DND-41 (cell line): ENCODE results near the gene HSPA1A.

ENCODE experiments used
- ATAC-seq: fragments of 200-7000 bp; cut with Tn5 transposase; 3 replicates; pipeline ENCODE4 v1.9.1; 2021; ENCODE audit warnings: low read depth; ENCODE audit not compliant: insufficient read depth
- DNase-seq: peaks from one replicate; pipeline ENCODE4 v3.0.0-alpha.2; 2020
- H2AFZ ChIP-seq: 2 replicates; pipeline ENCODE4 v1.6.0; 2012; ENCODE audit warnings: low read depth, low read length
- H3K27ac ChIP-seq: 2 replicates; pipeline ENCODE4 v1.5.1; 2012; ENCODE audit warnings: low read length, inconsistent platforms
- H3K27me3 ChIP-seq: fragments of 200-600 bp; sonication (generic); 2 replicates; pipeline ENCODE4 v1.6.0; 2012; ENCODE audit warnings: low read length, mild to moderate bottlenecking, inconsistent platforms; ENCODE audit not compliant: insufficient read depth, poor library complexity
- H3K36me3 ChIP-seq: 2 replicates; pipeline ENCODE4 v1.5.1; 2012; ENCODE audit warnings: low read length, inconsistent platforms; ENCODE audit not compliant: insufficient read depth
- H3K4me1 ChIP-seq: 2 replicates; pipeline ENCODE4 v1.5.1; 2012; ENCODE audit warnings: mild to moderate bottlenecking, low read length; ENCODE audit not compliant: insufficient read depth
- H3K4me2 ChIP-seq: 2 replicates; pipeline ENCODE4 v1.6.0; 2012; ENCODE audit warnings: mild to moderate bottlenecking, moderate library complexity, low read length, inconsistent platforms; ENCODE audit not compliant: insufficient read depth
- H3K4me3 ChIP-seq, 2 experiments: fragments of 200-600 bp in 1 of 2; shearing (Covaris generic) in 1 of 2; 2 replicates each; pipeline ENCODE4 v1.5.1; 2012 to 2016; ENCODE audit warnings: inconsistent platforms in 2 of 2, low read length in 2 of 2, mild to moderate bottlenecking in 2 of 2, low read depth in 1 of 2, moderate library complexity in 1 of 2
- H3K79me2 ChIP-seq: 2 replicates; pipeline ENCODE4 v1.6.0; 2012; ENCODE audit warnings: low read length, inconsistent platforms; ENCODE audit not compliant: insufficient read depth
- H3K9ac ChIP-seq: 2 replicates; pipeline ENCODE4 v1.6.0; 2012; ENCODE audit warnings: low read depth, mild to moderate bottlenecking, inconsistent platforms, low read length, moderate library complexity
- H3K9me3 ChIP-seq: 2 replicates; pipeline ENCODE4 v1.5.1; 2012; ENCODE audit warnings: low read length, moderate library complexity, mild to moderate bottlenecking, inconsistent platforms; ENCODE audit not compliant: insufficient read depth, severe bottlenecking
- H4K20me1 ChIP-seq: 2 replicates; pipeline ENCODE4 v1.6.0; 2012; ENCODE audit warnings: low read length; ENCODE audit not compliant: insufficient read depth
- EZH2 ChIP-seq: IDR thresholded peaks from 3 replicates; pipeline ENCODE4 v1.6.1; 2012; ENCODE audit warnings: borderline replicate concordance, low read depth, mild to moderate bottlenecking, moderate library complexity, low read length, inconsistent platforms; ENCODE audit not compliant: severe bottlenecking
- TF ChIP-seq, protein P1 (sequence below): IDR thresholded peaks from 2 replicates; pipeline ENCODE4 v1.5.1; 2012; ENCODE audit warnings: borderline replicate concordance, low read length, moderate library complexity, mild to moderate bottlenecking; ENCODE audit not compliant: poor library complexity, severe bottlenecking; ENCODE audit errors: extremely low read depth

The HSPA1A gene

DNA sequence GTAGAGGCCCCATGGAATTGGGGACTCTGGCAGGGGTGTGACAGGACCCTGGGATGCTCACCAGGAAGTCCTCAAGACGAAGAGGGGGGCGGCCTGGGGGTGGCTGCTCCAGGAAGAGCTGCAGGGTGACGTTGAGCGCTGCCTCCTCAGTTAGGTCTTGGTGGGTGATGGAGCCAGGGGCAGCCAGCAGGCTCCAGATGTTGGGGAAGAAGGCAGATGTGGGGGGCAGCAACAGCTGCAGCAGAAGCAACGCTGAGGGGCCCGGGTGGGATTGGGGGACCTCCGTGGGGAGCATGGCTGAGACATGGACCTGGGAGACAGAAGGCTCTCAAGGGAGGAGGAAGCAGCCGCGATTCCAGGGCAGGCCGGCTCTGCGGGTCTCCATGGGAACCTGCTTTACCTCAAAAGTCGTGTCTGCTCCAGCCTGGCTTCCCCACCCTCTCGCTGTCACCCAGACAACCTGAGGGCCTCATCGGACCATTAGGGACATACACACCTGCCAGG is 38.8 kb upstream of the HSPA1A start:
- peaks cover 41% of the 10 kb centered on the region for H3K36me3 ChIP-seq
- H3K9ac ChIP-seq: no peak overlapping the region
- H3K27ac ChIP-seq: no peak overlapping the region
- H3K79me2 ChIP-seq: no peaks in the 10 kb centered on the region
- peaks cover 5% of the 10 kb centered on the region; the same call in 1 of the 2 replicates for H4K20me1 ChIP-seq
- H3K4me2 ChIP-seq: no peak overlapping the region
- TF ChIP-seq, protein P1, sequence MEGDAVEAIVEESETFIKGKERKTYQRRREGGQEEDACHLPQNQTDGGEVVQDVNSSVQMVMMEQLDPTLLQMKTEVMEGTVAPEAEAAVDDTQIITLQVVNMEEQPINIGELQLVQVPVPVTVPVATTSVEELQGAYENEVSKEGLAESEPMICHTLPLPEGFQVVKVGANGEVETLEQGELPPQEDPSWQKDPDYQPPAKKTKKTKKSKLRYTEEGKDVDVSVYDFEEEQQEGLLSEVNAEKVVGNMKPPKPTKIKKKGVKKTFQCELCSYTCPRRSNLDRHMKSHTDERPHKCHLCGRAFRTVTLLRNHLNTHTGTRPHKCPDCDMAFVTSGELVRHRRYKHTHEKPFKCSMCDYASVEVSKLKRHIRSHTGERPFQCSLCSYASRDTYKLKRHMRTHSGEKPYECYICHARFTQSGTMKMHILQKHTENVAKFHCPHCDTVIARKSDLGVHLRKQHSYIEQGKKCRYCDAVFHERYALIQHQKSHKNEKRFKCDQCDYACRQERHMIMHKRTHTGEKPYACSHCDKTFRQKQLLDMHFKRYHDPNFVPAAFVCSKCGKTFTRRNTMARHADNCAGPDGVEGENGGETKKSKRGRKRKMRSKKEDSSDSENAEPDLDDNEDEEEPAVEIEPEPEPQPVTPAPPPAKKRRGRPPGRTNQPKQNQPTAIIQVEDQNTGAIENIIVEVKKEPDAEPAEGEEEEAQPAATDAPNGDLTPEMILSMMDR: no peak
- TF ChIP-seq EZH2: no peak
- H3K4me3 ChIP-seq: no peak overlapping the region
- ATAC-seq (peak; percentile 3; the same call in 1 of the 3 replicates), DNase-seq (no peak)
- H3K4me1 ChIP-seq: peaks cover 16% of the 10 kb centered on the region
- no peak overlapping the region for H2AFZ ChIP-seq
- no peaks in the 10 kb centered on the region for H3K9me3 ChIP-seq
- H3K27me3 ChIP-seq: no peaks in the 10 kb centered on the region

DNA sequence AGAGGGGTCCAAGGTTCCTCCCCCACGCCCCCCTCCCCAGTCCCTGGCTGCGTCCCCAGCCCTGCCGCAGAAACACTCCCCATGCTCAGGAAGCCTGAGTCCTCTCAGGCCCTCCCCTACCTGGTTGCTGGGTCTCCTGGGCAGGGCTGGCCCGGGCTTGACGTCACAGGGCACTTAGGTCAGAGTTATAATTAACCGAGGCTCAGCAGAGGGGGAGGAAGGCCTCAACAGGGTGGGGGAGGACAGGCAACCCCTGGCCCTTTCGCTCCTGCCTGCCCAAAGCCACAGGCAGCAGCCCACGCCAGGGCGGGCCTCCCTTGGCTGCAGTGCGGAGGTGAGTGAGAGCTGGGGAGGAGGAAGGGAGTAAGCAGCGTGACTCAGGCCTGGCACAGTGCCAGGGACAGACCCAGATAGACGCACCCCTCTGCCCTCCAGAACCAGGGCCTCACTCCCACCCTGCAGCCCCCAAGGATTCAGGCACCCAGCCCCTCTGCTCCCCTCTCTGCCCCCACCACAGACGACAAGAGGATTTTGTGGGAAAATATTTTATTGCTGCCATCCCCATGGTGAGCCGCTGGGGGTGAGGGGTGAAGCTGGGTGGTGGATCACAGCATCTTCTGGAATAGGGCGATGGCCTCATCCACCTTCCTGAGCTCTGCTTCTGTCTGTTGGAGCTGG is 38.2 kb upstream of the HSPA1A start, which contains the start of gene VWA7:
Gene VWA7, minus strand, starts transcription at position 340 of the 678 bp plus-strand sequence. CDS start 549 bp downstream, outside the sequence.
- no peak within 1 kb of the TSS for H3K4me2 ChIP-seq
- H3K27me3 ChIP-seq: no peaks in the 10 kb centered on the region
- H2AFZ ChIP-seq: no peak within 1 kb of the TSS
- DNase-seq (no peak), ATAC-seq (peak; percentile 25; the same call in 2 of the 3 replicates)
- no peak within 1 kb of the TSS for H3K4me3 ChIP-seq
- no peaks in the 10 kb centered on the region for H3K79me2 ChIP-seq
- H3K9me3 ChIP-seq: no peaks in the 10 kb centered on the region
- H3K36me3 ChIP-seq: peaks cover 47% of the 10 kb centered on the region
- no peak for TF ChIP-seq EZH2
- TF ChIP-seq, protein P1: no peak
- H3K27ac ChIP-seq: no peak within 1 kb of the TSS
- peaks cover 13% of the 10 kb centered on the region for H3K4me1 ChIP-seq
- H4K20me1 ChIP-seq: peaks cover 5% of the 10 kb centered on the region; the same call in 1 of the 2 replicates
- no peak within 1 kb of the TSS for H3K9ac ChIP-seq

DNA sequence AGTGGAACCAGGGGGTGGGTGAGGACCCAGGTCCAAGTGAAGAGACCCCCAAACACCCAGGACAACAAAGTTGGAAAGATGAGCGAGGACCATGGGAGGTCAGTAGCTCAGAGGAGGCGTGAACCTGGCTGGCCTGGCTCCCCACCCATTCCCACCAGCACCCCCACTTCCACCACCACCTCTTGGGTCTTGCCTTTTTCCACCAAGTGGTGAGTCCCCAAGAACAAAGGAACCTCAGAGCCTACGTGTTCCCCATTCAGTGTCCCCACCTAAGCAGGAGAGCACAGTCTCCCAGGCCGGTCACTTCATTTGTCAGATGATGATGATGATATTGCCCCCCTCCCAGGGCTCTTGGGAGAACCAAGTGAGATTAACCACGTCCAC is 37.7 kb upstream of the HSPA1A start:
- H3K9me3 ChIP-seq: no peaks in the 10 kb centered on the region
- no peak overlapping the region for H3K4me2 ChIP-seq
- H3K27ac ChIP-seq: no peak overlapping the region
- DNase-seq: no peak
- H3K79me2 ChIP-seq: no peaks in the 10 kb centered on the region
- H4K20me1 ChIP-seq: peaks cover 5% of the 10 kb centered on the region; the same call in 1 of the 2 replicates
- H3K4me1 ChIP-seq: peaks cover 8% of the 10 kb centered on the region
- H2AFZ ChIP-seq: no peak overlapping the region
- H3K9ac ChIP-seq: no peak overlapping the region
- H3K4me3 ChIP-seq: no peak overlapping the region
- H3K36me3 ChIP-seq: peaks cover 53% of the 10 kb centered on the region
- TF ChIP-seq, protein P1: no peak
- no peak for TF ChIP-seq EZH2
- no peaks in the 10 kb centered on the region for H3K27me3 ChIP-seq
- ATAC-seq: no peak
